Activated CD4-positive, alpha-beta T cell treated with anti-CD3 and anti-CD28 coated beads for 24 hours (primary cell): ENCODE results near the gene GRIN1.
"Not testable (repeated sequence)": the region's sequence is repeated elsewhere in the genome, so short reads cannot be mapped to it uniquely, and the experiment has no call there.

Experiments
- DNase-seq, 2 donors: peaks; one replicate each; pipeline ENCODE4 v3.0.0-alpha.2; 2020; ENCODE audit warnings: low read depth in 2 of 2

The GRIN1 gene

DNA sequence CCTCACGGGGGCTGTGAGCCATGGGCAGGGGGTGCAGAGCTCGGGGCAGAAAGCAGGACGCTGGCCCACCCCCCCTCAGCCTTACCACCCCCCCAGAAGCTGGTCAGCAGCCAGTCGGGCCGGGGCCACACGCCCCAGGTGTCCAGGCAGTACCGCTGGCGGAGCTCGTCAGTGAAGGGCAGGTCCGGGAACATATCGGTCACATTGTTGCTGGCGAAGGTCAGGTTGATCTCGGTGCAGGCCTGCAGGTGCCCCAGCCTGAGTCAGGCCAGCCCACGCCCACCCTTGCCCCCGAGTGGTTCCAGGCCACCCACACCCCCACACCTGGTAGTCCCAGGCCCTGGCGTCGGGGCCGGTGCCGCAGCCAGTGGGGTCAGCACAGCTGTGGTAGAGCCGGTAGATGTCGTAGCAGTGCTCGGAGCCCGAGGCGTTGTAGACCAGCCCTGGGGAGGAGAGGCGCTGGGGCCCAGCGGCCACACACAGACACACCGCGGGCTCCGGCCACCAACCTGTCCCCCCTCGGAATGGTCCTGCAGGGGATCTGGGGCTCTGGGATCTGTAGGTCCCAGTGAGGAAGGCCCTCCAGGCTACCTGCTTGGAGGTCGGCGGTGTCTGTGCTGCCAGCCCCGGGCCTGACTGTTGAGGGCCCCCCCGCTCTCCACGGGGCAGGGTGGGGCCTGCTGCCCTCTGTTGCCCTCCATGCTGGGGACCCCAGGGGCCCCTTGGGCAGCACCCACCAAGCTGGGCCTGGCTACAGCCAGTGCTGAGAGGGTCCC is 27.0 kb upstream of the GRIN1 start:
- DNase-seq = no peak

DNA sequence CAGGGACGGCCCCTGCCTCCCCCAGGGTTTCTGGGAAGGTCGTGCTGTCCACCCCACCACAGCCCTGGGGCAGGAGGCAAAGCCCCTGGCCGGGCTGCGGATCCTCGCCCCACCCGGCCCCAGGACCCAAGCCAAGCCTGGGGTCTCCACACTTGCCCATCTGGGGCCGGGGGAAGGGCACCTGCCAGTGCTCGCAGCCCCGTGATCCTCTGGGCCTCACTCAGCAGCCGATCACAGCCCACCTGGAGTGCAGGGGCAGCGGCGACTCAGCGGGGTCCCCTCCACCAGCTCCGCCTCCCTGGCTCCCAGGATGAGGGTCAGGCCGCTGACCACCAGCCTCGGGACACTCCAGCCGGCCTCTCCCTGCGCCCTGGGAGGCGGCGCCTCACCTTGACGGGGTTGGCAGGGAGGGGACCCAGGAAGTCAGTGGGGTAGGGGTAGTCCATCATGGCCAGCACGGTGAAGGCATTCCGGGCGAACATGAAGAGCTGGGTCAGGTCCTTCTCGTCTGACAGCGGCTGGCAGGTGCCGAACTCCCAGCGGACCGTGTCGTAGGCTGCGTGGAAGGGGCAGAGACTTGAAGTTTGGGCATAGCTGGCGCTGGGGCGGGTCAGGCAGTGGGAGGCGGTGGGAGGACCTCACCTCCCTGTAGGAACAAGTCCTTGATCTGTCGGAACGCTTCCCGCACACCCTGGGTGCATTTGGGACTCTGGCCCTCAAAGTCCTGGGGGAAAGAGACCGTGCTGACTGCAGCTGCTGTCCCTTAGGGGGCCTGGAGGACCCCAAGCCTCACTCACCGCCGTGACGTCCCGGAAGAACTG is 26.2 kb upstream of the GRIN1 start:
- no peak for DNase-seq

DNA sequence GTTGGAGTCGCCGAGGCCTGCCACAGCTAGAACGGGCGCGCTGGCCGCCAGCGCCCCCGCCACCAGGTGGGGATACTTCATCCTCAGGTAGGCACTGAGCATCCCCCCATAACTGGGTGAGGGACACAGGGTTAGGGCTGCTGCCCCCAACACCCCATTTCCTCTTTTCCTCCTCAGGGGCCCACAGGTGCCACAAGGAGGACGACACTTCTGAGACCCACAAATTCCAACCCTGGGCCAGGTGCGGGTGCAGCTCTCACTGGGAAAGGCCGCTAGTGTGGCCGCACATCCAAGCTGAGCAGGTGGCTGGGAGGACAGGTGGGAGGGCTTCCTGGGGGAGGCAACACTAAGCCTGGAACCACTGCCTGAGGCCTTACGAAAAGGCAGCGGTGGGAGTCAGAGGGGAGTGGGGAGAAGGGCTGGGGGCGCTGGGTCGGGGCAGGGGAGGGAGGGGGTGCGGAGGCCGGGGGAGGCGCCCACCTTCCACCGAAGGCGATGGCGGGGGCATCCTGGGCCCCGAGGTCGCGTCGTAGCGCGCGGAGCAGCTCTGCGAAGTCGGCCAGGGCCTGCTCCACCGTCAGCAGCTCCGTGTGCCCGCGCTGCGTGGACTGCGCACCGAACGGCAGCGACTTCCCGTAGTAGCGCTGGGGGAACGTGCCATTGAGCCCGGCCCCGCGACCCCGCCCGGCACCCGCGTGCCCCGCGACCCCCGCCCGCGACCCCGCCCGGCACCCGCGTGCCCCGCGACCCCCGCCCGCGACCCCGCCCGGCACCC is 25.4 kb upstream of the GRIN1 start:
- DNase-seq = no peak

DNA sequence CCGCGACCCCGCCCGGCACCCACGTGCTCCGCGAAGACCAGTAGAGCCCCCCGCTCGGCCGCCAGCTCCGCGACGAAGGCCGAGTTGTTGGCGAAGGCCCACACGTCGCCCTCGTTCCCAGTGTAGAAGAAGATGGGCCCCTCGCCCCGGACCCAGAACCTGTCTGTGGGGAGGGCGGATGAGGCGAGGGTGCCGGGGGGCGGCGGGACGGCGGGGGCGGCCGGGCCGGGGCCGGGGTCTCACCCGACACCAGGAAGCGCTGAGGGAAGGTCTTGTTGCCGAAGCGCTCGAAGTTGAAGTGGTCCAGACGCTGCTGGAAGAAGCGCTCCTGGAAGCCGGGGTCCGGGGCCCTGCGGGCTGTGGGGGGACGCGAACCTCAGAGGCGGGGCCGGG is 24.7 kb upstream of the GRIN1 start:
- DNase-seq = no peak

DNA sequence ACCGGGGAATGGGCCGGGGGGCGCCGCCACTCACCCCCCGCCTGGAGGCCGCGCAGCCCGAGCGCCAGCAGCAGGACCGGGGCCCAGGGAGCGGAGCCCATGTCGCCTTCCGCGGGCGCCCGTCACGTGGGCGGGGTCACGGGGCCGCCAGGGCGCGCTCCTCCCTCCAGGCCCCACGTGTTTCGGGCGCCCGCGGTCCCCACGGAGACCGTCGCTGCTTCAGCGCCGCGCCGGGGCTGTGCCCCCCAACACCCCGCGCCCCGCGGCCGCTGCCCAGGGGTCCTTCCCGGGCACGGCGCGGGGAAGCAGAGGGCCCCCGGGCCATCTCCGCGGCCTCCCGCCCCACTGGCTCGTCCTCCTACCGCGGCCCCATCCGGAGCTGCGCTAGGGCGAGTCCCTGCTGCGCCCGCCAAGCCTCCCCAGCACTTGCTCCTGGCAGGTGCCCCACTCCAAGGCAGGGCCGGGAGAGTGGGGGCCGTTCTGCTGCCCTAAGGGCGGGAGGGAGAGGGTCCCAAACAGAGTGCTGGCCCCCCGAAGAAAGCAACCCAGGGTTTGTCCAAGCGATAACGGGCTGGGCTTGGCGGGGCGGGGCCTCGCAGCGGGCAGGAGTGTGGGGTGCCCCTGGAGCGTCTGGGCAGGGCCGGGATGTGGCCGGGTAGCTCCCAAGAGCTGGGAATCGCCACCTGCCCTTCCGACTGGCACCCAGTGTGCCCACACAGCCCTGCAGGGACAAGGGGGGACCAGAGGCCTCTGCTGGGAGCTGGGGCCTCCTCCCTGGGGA is 24.2 kb upstream of the GRIN1 start, which contains the start of gene DPP7:
Gene DPP7 (minus strand): TSS at position 121 of the 781 bp plus-strand sequence. CDS start 20 bp downstream, at position 101.
- peak; percentile 64 to 69 for DNase-seq

DNA sequence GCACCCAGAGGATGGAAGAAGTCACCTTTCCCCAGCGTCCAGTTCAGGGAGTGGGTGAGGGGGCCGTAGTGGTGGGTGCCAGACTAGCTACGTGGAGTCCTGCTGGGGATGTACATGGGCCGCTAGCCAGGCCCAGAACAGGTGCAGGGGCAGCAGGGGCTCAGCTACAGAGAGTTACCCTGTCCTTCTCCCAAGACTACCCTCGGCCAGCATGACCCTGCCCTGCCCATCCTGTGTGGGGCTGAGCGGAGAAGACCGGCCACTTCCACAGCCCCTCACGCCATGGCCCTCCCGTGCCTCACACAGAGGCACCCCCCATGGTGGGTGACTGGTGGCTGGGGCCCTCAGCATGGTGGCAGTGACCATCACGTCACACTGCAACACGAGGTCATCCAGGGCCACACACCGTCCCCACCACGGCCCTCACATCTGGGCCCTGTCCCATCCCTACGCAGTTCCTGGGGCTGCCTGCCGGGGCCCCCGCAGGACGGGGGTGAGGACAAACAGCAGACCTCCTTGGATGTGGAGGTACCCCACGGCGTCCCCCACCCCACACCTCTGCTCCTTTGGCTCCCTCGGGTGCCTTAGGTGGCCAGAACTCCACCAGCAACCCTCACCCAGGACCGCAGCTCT is 23.4 kb upstream of the GRIN1 start:
- DNase-seq = no peak

DNA sequence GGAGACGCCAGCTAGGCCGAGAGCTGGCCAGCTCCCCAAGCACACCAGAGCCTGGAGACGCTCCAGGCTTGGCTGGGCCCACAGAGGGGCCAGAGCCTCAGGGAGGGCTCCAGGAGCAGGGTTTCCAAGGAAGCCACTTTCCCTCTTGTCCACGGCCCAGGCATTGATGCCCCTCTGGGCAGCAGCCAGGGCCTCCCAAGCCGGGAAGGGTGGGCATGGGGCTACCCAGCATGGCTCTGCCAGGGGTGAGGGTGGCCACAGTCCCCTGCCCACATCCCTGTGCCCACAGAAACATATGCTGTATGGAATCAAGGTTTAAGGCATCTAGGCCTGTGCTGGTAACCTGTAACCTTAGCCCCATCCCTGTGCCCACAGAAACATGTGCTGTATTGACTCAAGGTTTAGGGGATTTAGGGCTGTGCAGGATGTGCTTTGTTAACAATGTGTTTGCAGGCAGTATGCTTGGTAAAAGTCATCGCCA is 22.9 kb upstream of the GRIN1 start:
- no peak for DNase-seq

DNA sequence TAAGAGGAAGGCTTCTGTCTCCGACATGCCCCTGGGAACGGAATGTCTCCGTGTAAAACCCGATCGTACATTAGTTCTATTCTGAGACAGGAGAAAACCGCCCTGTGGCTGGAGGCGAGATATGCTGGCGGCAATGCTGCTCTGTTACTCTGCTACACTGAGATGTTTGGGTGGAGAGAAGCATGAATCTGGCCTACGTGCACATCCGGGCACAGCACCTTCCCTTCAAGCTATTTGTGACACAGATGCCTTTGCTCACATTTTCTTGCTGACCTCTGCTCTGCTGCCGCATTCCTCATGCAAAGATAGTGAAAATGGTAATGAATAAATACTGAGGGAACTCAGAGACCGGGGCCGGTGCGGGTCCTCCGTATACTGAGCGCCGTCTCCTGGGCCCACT is 22.2 kb upstream of the GRIN1 start:
- no peak for DNase-seq

DNA sequence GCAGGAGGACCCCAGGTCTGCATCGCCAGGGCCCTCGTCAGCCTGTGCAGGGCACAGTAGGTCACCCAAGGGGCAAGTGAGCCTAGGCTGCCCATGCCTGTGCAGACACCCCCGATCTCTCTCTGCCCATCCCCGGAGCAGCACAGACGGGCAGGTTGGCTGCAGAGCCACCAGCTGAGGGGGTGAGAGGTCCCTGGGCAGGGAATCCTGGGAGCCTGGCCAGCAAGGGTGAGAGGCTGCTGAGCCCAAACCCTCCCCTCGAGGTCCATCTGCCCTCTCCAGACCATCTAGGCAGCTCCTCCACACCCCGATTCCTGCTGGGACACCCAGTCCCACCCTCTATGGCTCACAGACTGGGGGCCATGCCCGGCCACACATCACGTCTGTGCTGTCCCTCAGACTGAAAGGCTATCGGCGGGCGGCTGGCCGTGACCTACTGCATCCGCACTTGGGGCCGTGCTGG is 21.7 kb upstream of the GRIN1 start:
- DNase-seq = no peak

DNA sequence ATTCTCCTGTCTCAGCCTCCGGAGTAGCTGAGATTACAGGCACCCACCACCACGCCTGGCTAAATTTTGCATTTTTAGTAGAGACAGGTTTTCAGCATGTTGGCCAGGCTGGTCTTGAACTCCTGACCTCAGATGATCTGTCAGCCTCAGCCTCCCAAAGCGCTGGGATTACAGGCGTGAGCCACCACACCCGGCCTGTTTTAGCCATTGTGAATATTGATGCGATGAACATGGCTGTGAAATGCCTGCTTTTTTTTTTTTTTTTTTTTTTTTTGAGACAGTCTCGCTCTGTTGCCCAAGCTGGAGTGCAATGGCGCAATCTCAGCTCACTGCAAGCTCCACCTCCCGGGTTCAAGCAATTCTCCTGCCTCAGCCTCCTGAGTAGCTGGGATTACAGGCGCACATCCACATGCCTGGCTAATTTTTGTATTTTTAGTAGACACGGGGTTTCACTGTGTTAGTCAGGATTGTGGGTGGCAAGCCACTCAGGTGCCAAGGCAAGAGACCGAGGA is 20.8 kb upstream of the GRIN1 start:
- DNase-seq = not testable (repeated sequence)

DNA sequence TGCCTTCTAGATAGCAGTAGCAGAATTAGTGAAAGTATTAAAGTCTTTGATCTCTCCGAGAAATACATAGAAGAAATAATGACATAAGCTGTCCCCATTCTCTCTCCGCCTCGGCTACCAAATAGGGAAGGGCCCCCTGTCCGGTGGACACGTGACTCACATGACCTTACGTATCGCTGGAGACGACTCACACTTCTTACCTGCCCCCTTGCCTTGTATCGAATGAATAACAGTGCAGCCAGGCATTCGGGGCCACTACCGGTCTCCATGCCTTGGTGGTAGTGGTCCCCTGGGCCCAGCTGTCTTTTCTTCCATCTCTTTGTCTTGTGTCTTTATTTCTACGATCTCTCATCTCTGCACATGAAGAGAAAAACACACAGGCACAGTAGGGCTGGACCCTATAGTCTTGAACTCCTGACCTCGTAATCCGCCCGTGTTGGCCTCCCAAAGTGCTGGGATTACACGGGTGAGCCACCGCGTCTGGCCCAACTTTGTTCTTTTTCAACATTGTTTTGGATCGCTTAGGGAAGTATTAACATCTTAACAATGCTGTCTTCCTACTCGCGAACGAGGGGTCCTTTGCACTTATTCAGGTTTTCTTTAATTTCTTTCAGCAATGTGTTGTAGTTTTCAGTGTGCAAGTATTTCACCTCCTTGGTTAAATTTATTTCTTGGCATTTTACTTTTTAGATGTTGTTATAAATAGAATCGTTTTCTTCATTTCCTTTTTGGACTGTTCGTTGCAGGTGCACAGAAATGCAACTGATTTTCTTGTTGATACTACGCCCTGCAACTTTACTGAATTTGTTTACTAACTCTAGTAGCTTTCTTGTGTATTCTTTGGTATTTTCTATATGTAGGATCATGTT is 16.8 kb upstream of the GRIN1 start:
- DNase-seq = not testable (repeated sequence)

DNA sequence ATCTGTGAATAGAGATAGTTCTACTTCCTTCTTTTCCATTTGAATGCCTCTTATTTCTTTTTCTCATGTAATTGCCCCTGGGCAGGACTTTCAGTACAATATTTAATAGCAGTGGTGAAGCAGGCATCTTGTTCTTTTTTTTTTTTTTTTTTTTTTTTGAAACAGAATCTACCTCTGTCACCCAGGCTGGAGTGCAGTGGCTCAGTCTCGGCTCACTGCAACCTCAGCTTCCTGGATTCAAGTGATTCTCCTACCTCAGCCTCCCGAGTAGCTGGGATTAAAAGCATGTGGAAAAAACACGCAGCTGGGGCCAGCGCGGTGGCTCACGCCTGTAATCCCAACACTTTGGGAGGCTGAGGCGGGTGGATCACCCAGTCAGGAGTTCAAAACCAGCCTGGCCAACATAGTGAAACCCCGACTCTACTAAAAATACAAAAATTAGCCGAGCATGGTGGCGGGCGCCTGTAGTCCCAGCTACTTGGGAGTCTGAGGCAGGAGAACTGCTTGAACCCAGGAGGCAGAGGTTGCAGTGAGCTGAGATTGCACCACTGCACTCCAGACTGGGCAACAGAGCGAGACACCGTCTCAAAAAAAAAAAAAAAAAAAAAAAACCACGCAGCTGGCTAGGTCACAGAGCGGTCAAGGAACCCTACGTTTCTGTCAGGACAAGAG is 16.0 kb upstream of the GRIN1 start:
- DNase-seq = not testable (repeated sequence)

DNA sequence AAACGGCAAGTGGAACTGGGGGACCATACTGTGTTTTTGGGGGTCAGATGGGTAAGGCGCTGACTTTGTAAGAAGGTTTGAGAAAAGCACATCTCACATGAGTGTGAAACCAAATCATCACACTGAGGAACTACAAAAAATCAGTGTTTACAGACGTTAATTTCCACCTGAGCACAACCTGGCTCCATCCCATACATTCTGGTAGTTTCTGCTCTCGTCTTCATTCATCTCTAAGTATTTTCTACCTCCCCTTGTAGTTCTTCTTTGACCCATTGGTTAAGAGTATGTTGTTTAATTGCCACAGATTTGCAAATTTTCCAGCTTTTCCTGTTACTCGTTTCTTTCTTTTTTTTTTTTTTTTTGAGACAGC is 15.5 kb upstream of the GRIN1 start:
- no peak for DNase-seq

DNA sequence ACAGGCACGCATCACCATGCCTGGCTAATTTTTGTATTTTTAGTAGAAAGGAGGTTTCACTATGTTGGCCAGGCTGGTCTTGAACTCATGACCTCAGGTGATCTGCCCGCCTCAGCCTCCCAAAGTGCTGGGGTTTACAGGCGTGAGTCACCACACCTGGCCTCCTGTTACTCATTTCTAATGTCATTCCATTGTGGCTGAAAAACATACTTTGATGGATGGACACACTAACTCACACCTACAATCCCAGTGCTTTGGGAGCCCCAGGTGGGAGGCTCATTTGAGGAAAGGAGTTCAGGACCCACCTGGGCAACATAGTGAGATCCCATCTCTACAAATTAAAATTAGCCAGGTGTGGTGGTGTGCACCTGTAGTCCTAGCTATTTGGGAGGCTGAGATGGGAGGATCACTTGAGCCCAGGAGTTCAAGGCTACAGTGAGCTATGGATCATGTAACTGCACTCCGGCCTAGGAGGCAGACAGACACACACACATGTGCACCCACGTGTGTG is 14.9 kb upstream of the GRIN1 start:
- DNase-seq = not testable (repeated sequence)

DNA sequence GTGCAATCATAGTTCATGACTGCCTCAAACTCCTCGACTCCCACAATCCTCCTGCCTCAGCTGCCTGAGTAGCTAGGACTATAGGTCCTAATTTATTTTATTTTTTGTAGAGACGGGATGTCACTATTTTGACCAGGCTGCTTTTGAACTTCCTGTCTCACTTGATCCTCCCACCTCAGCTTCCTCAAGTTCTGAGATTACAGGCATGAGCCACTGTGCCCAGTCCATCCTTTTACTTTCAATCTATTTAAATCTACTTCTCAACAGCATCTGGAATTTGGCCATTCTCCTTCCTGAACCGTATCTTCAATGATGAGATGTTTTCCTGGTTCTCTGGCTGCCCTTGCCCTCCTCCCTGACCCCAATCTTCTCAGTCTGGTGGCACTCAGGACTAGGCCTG is 12.2 kb upstream of the GRIN1 start:
- DNase-seq = no peak

DNA sequence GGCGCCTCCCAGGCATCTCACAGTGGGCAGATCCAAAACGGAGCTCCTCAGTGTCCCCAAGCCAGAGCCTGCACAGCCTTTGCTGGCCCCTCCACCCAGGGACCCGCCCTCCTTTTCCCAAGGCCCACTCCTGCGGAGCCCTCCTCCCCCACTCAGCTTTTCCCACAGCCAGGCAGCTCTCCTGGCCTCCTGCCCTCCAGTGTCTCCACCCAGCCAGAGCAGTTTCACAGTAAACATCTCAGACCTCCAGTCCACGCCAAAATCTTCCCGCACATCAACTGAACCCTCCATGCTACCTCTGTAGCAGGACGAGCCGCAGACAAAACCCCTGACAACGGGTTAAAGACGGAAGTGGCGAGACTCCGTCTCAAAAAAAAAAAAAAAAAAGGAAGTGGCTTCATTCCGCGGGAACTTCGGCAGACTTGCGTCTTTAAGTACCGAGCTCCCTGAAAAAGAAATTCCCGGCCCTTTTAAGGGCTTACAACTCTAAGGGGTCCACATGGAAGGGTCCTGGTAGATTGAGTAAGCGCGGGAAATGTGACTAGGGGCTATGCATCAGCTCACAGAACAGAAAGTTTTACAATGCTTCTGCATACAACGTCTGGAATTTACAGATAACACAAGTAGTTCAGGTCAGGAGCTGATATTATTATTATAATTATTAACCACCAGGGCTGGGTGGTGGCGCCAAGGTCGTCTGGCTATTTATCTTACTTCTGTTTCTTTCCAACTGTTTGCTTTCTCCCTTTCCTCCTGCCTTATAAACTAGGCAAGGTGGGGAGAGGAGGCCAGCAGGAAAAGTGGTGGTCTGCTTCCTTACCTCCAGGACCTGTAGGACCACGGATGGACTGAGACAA is 11.4 kb upstream of the GRIN1 start:
- DNase-seq = no peak

DNA sequence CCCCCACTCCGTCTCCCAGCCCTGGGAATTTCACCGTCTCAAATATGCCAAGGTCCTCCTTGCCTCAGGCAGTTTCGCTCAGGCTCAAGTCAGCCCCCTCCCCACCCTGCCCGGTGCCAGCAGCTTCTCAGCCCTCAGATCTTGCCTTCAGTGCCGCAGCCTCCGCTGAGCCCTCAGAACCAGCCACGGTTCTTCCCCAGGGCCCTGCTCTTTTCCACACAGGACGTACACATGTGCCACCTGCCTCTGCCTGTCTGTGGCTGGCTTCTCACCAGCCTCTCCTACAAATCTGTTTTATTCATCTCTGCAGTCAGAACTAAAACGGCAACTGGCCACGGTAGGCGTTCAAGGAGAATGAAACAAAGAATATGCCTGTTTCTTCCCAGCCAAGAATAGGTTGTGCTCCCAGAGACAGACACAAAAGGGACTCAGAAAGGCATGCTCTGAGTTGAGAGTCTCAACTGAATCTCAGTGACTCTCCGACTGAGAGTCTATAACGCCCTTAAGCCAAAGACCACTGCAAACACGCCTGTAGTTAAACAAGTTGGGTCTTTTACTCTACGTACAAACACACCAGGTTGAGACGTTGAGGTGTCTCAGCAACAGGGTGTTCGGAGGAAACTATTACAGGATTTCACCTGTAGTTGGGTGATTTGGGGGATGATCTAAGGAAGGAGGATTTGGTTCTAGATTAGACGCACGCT is 10.6 kb upstream of the GRIN1 start:
- DNase-seq = no peak
